Right lobe of liver (tissue), 4 donors: ENCODE data around the gene DEDD.

ENCODE experiments used
- CTCF ChIP-seq, 4 donors: fragments of 200-600 bp in 3 of 4; fragments of 450-650 bp in 1 of 4; IDR thresholded peaks; one replicate each; pipeline versions ENCODE4 v1.5.1 to v1.8.0; 2016 to 2022; ENCODE audit warnings: antibody characterized with exemption in 4 of 4, mild to moderate bottlenecking in 2 of 4
- POLR2A ChIP-seq: fragments of 450-650 bp; IDR thresholded peaks from one replicate; pipeline ENCODE4 v1.6.1; 2017; ENCODE audit warnings: antibody characterized with exemption, mild to moderate bottlenecking
- donor health status: DM: no; HTN: no; CAD: no.
- donor health status: DM: no; HTN: no; CAD: no.
- donor health status: DM: no; HTN: yes; CAD: no.

GRCh38 chr1:161127649-161128048, 4.8 kb downstream of the DEDD start:
- no peak for TF ChIP-seq POLR2A
- TF ChIP-seq CTCF (IDR thresholded peaks at IDR 0.05): no peak
